WTC11 (cell line): ENCODE measurements around the gene DNAAF1. TPM values are rescaled to one million over a fixed set of nuclear protein-coding genes. Genes with fewer than 3 reads are reported as not detected.

ENCODE experiments used
- ATAC-seq: fragments of 200-7000 bp; cut with Tn5 transposase; 2 replicates; pipeline ENCODE4 v1.10.0; 2021; ENCODE audit warnings: mild to moderate bottlenecking, moderate library complexity
- CTCF ChIA-PET: fragments of 300-600 bp; sonication (Branson Sonifier 250); formaldehyde crosslinking; loops from one replicate; lab custom pipeline; 2021; ENCODE audit warnings: antibody characterized with exemption; lab: Charles Lee
- POLR2A ChIA-PET: fragments of 350-600 bp; sonication (Branson Sonifier 250); formaldehyde crosslinking; loops from one replicate; lab custom pipeline; 2021; ENCODE audit warnings: antibody characterized with exemption; lab: Charles Lee
- DNase-seq: peaks from one replicate; pipeline ENCODE4 v3.0.0; 2021; ENCODE audit warnings: low spot score
- H3K27ac Mint-ChIP-seq: 2 replicates; pipeline ENCODE4 v1.8.0; 2021; ENCODE audit warnings: mixed read lengths
- H3K27me3 Mint-ChIP-seq: 2 replicates; pipeline ENCODE4 v1.8.0; 2021; ENCODE audit warnings: low read depth, mild to moderate bottlenecking, moderate library complexity, mixed read lengths
- H3K36me3 Mint-ChIP-seq: 2 replicates; pipeline ENCODE4 v1.8.0; 2021; ENCODE audit warnings: mixed read lengths
- H3K4me1 Mint-ChIP-seq: 2 replicates; pipeline ENCODE4 v1.8.0; 2022; ENCODE audit warnings: mixed read lengths
- H3K4me3 Mint-ChIP-seq: 2 replicates; pipeline ENCODE4 v1.8.0; 2021; ENCODE audit warnings: mild to moderate bottlenecking, moderate library complexity, mixed read lengths
- H3K9me3 Mint-ChIP-seq: 2 replicates; pipeline ENCODE4 v1.8.0; 2021; ENCODE audit warnings: mixed read lengths
- ATF1 ChIP-seq: sonication (generic); formaldehyde crosslinking; IDR thresholded peaks from 2 replicates; pipeline ENCODE4 v1.8.1; 2023; ENCODE audit warnings: mild to moderate bottlenecking, moderate library complexity, missing genetic modification reagents
- CREM ChIP-seq: sonication (generic); formaldehyde crosslinking; IDR thresholded peaks from 2 replicates; pipeline ENCODE4 v1.8.1; 2022; ENCODE audit warnings: mild to moderate bottlenecking, missing genetic modification reagents, moderate library complexity
- ELF4 ChIP-seq: sonication (generic); formaldehyde crosslinking; IDR thresholded peaks from 2 replicates; pipeline ENCODE4 v1.8.1; 2022; ENCODE audit warnings: low read depth, mild to moderate bottlenecking, moderate library complexity, missing genetic modification reagents
- FOXK1 ChIP-seq: sonication (generic); formaldehyde crosslinking; IDR thresholded peaks from 2 replicates; pipeline ENCODE4 v1.8.0; 2022; ENCODE audit warnings: mild to moderate bottlenecking, moderate library complexity, missing genetic modification reagents
- GABPB1 ChIP-seq: sonication (generic); formaldehyde crosslinking; IDR thresholded peaks from 2 replicates; pipeline ENCODE4 v1.8.1; 2023; ENCODE audit warnings: mild to moderate bottlenecking, missing genetic modification reagents
- IRF2 ChIP-seq: sonication (generic); formaldehyde crosslinking; IDR thresholded peaks from 2 replicates; pipeline ENCODE4 v1.8.0; 2022; ENCODE audit warnings: low read depth, missing genetic modification reagents, borderline replicate concordance
- JUN ChIP-seq: sonication (generic); formaldehyde crosslinking; IDR thresholded peaks from 2 replicates; pipeline ENCODE4 v1.8.0; 2023; ENCODE audit warnings: mild to moderate bottlenecking, missing genetic modification reagents
- MXD4 ChIP-seq: fragments of 250-450 bp; sonication (Bioruptor Pico); IDR thresholded peaks from 2 replicates; pipeline ENCODE4 v1.8.0; 2021; ENCODE audit warnings: mild to moderate bottlenecking, moderate library complexity, borderline replicate concordance
- NR2C2 ChIP-seq: sonication (generic); formaldehyde crosslinking; IDR thresholded peaks from 2 replicates; pipeline ENCODE4 v1.8.0; 2022; ENCODE audit warnings: mild to moderate bottlenecking, missing genetic modification reagents
- SMAD4 ChIP-seq: sonication (generic); formaldehyde crosslinking; IDR thresholded peaks from 2 replicates; pipeline ENCODE4 v1.8.0; 2022; ENCODE audit warnings: mild to moderate bottlenecking, missing genetic modification reagents
- USF1 ChIP-seq: sonication (generic); formaldehyde crosslinking; IDR thresholded peaks from 2 replicates; pipeline ENCODE4 v1.8.0; 2022; ENCODE audit warnings: mild to moderate bottlenecking, missing genetic modification reagents
- ZNF263 ChIP-seq: sonication (generic); formaldehyde crosslinking; IDR thresholded peaks from 2 replicates; pipeline ENCODE4 v1.8.1; 2022; ENCODE audit warnings: low read depth, mild to moderate bottlenecking, moderate library complexity, missing genetic modification reagents
- ZNF423 ChIP-seq: fragments of 250-450 bp; sonication (Bioruptor Pico); IDR thresholded peaks from 2 replicates; pipeline ENCODE4 v2.1.2; 2022; ENCODE audit warnings: mild to moderate bottlenecking, moderate library complexity
- ZNF671 ChIP-seq: fragments of 250-450 bp; sonication (Bioruptor Pico); IDR thresholded peaks from 2 replicates; pipeline ENCODE4 v1.8.0; 2021; ENCODE audit warnings: mild to moderate bottlenecking
- ZSCAN18 ChIP-seq: fragments of 250-450 bp; sonication (Bioruptor Pico); IDR thresholded peaks from 2 replicates; pipeline ENCODE4 v2.1.2; 2022; ENCODE audit warnings: mild to moderate bottlenecking, moderate library complexity
- total RNA-seq: library from RNA; stranded (reverse); gene quantifications from 3 replicates; pipeline ENCODE4 v1.2.3, GENCODE V29; 2021
- TF ChIP-seq, protein P1 (sequence below): fragments of 250-450 bp; sonication (Bioruptor Pico); IDR thresholded peaks from 2 replicates; pipeline ENCODE4 v1.9.0; 2021; ENCODE audit warnings: mild to moderate bottlenecking, borderline replicate concordance
- TF ChIP-seq, protein P2 (sequence below): sonication (generic); formaldehyde crosslinking; IDR thresholded peaks from 2 replicates; pipeline ENCODE4 v1.8.0; 2022; ENCODE audit warnings: mild to moderate bottlenecking, missing genetic modification reagents
- TF ChIP-seq, protein P3 (sequence below): fragments of 250-450 bp; sonication (Bioruptor Pico); conservative IDR thresholded peaks from 2 replicates; pipeline ENCODE4 v1.9.0; 2021; ENCODE audit warnings: mild to moderate bottlenecking
- TF ChIP-seq, protein P4 (sequence below): sonication (generic); formaldehyde crosslinking; IDR thresholded peaks from 2 replicates; pipeline ENCODE4 v1.8.0; 2023; ENCODE audit warnings: mild to moderate bottlenecking, missing genetic modification reagents

Gene DNAAF1
- total RNA-seq, 1 experiment from 2014 or later = 0.20 TPM

- ChIA-PET CTCF (interaction anchor here (0.8 to 2.4 kb wide), 6 partner anchors 10 to 75 kb away, joined by 3 to 18 read pairs (median 4); partner anchors contain the start of genes MBTPS1 and TAF1C), POLR2A (no interaction called here)
- H3K27me3 Mint-ChIP-seq = peaks cover 7% of the 10 kb centered on the region
- H3K36me3 Mint-ChIP-seq = 0 out of 2 replicates have a peak, but pooled peaks cover 6% of the 10 kb centered on the region
- H3K4me1 Mint-ChIP-seq = peaks cover 48% of the 10 kb centered on the region
- H3K9me3 Mint-ChIP-seq = 0 out of 2 replicates have a peak, but pooled peaks cover 6% of the 10 kb centered on the region
- no peak overlapping the region; the same call in none of the 2 replicates for H3K4me3 Mint-ChIP-seq
- ATAC-seq (peak; percentile 58), DNase-seq (peak; percentile 61)
- peak overlapping the region; percentile 79 for H3K27ac Mint-ChIP-seq
- TF ChIP-seq, protein P1, sequence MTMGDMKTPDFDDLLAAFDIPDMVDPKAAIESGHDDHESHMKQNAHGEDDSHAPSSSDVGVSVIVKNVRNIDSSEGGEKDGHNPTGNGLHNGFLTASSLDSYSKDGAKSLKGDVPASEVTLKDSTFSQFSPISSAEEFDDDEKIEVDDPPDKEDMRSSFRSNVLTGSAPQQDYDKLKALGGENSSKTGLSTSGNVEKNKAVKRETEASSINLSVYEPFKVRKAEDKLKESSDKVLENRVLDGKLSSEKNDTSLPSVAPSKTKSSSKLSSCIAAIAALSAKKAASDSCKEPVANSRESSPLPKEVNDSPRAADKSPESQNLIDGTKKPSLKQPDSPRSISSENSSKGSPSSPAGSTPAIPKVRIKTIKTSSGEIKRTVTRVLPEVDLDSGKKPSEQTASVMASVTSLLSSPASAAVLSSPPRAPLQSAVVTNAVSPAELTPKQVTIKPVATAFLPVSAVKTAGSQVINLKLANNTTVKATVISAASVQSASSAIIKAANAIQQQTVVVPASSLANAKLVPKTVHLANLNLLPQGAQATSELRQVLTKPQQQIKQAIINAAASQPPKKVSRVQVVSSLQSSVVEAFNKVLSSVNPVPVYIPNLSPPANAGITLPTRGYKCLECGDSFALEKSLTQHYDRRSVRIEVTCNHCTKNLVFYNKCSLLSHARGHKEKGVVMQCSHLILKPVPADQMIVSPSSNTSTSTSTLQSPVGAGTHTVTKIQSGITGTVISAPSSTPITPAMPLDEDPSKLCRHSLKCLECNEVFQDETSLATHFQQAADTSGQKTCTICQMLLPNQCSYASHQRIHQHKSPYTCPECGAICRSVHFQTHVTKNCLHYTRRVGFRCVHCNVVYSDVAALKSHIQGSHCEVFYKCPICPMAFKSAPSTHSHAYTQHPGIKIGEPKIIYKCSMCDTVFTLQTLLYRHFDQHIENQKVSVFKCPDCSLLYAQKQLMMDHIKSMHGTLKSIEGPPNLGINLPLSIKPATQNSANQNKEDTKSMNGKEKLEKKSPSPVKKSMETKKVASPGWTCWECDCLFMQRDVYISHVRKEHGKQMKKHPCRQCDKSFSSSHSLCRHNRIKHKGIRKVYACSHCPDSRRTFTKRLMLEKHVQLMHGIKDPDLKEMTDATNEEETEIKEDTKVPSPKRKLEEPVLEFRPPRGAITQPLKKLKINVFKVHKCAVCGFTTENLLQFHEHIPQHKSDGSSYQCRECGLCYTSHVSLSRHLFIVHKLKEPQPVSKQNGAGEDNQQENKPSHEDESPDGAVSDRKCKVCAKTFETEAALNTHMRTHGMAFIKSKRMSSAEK (CRISPR knock-in tag) = no peak
- TF ChIP-seq USF1 (CRISPR knock-in tag) = peak; percentile 55
- no peak for TF ChIP-seq MXD4 (CRISPR knock-in tag)
- TF ChIP-seq ZNF263 (CRISPR knock-in tag) = no peak
- TF ChIP-seq, protein P2, sequence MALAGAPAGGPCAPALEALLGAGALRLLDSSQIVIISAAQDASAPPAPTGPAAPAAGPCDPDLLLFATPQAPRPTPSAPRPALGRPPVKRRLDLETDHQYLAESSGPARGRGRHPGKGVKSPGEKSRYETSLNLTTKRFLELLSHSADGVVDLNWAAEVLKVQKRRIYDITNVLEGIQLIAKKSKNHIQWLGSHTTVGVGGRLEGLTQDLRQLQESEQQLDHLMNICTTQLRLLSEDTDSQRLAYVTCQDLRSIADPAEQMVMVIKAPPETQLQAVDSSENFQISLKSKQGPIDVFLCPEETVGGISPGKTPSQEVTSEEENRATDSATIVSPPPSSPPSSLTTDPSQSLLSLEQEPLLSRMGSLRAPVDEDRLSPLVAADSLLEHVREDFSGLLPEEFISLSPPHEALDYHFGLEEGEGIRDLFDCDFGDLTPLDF (CRISPR knock-in tag) = no peak
- no peak for TF ChIP-seq ZSCAN18 (CRISPR knock-in tag)
- no peak for TF ChIP-seq JUN (CRISPR knock-in tag)
- TF ChIP-seq ELF4 (CRISPR knock-in tag) = no peak
- TF ChIP-seq, protein P3, sequence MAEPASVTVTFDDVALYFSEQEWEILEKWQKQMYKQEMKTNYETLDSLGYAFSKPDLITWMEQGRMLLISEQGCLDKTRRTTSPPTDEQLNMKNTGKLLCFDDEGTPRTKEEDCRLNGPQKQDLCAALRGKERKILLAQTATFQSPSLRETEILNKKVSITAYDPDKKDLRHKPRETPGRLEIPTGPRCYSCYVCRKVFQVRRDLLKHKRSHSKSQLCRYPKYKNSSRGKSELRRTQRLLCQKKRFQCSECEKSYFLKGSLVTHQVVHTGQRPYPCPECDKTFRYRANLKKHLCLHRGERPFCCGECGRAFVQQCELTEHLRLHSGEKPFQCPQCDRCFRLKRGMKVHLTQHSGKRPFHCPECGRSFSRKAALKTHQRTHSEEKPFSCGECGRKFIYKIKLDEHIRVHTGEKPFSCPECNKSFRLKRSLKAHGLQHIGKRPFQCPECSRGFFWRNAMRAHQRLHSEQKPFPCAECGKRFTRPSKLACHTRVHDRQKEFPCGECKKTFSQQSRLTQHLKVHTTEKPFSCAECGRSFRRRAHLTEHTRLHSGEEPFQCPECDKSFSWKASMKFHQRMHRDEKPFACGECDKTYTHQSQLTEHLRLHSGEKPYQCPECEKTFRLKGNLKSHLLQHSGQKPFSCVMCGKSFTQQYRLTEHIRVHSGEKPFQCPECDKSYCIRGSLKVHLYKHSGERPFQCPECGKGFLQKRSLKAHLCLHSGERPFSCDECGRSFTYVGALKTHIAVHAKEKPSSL (CRISPR knock-in tag) = no peak
- 0 out of 2 replicates have a peak, but pooled peaks have one; percentile 22 for TF ChIP-seq NR2C2 (CRISPR knock-in tag)
- TF ChIP-seq GABPB1 (CRISPR knock-in tag) = peak; percentile 52; the same call in 1 of the 2 replicates
- TF ChIP-seq ZNF671 (CRISPR knock-in tag) = no peak
- TF ChIP-seq, all 79 proteins: peak for 3
Measured at GRCh38 chr16:84141143-84141670, 3.9 kb upstream of the DNAAF1 start.

- ATAC-seq (no peak), DNase-seq (no peak)
- Mint-ChIP-seq H3K27me3 (peaks cover 13% of the 10 kb centered on the region), H3K9me3 (0 out of 2 replicates have a peak, but pooled peaks cover 6% of the 10 kb centered on the region), H3K36me3 (0 out of 2 replicates have a peak, but pooled peaks cover 6% of the 10 kb centered on the region), H3K4me3 (peak overlapping the region; percentile 98), H3K4me1 (peaks cover 30% of the 10 kb centered on the region), H3K27ac (no peak overlapping the region; the same call in 1 of the 2 replicates)
- POLR2A ChIA-PET = interaction anchor here (1.0 kb wide), 1 partner anchor 26 kb away, joined by 3 read pairs; the partner anchor contains the start of gene MBTPS1
- CTCF ChIA-PET = interaction anchor here (3.0 kb wide), 1 partner anchor 26 kb away, joined by 19 read pairs; the partner anchor contains the start of gene MBTPS1
- TF ChIP-seq CREM (CRISPR knock-in tag) = no peak
- no peak for TF ChIP-seq SMAD4 (CRISPR knock-in tag)
- TF ChIP-seq ATF1 (CRISPR knock-in tag) = no peak
- no peak for TF ChIP-seq NR2C2 (CRISPR knock-in tag)
- TF ChIP-seq, protein P4, sequence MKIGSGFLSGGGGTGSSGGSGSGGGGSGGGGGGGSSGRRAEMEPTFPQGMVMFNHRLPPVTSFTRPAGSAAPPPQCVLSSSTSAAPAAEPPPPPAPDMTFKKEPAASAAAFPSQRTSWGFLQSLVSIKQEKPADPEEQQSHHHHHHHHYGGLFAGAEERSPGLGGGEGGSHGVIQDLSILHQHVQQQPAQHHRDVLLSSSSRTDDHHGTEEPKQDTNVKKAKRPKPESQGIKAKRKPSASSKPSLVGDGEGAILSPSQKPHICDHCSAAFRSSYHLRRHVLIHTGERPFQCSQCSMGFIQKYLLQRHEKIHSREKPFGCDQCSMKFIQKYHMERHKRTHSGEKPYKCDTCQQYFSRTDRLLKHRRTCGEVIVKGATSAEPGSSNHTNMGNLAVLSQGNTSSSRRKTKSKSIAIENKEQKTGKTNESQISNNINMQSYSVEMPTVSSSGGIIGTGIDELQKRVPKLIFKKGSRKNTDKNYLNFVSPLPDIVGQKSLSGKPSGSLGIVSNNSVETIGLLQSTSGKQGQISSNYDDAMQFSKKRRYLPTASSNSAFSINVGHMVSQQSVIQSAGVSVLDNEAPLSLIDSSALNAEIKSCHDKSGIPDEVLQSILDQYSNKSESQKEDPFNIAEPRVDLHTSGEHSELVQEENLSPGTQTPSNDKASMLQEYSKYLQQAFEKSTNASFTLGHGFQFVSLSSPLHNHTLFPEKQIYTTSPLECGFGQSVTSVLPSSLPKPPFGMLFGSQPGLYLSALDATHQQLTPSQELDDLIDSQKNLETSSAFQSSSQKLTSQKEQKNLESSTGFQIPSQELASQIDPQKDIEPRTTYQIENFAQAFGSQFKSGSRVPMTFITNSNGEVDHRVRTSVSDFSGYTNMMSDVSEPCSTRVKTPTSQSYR (CRISPR knock-in tag) = no peak
- TF ChIP-seq IRF2 (CRISPR knock-in tag) = no peak
- no peak for TF ChIP-seq ZSCAN18 (CRISPR knock-in tag)
- TF ChIP-seq ZNF423 (CRISPR knock-in tag) = no peak
- TF ChIP-seq FOXK1 = no peak
Measured at GRCh38 chr16:84143081-84143480, 2.0 kb upstream of the DNAAF1 start.
